SJSA1 (cell line): Measurements from ENCODE around the gene GRPEL2. TPM values are rescaled to one million over a fixed set of nuclear protein-coding genes. Genes with fewer than 3 reads are reported as not detected.

ENCODE experiments used
- DNase-seq, 2 experiments: peaks; one replicate each; pipeline ENCODE4 v3.0.0-alpha.2; 2015 to 2020; ENCODE audit warnings: low spot score in 2 of 2, low read depth in 1 of 2
- H3K27ac ChIP-seq: fragments of 250-450 bp; sonication (Bioruptor Pico); 2 replicates; pipeline ENCODE4 v1.5.1; 2020; ENCODE audit warnings: mild to moderate bottlenecking, moderate library complexity
- H3K27me3 ChIP-seq: fragments of 250-450 bp; sonication (Bioruptor Pico); replicated peaks from 2 replicates; pipeline ENCODE4 v1.5.1; 2020; ENCODE audit warnings: mild to moderate bottlenecking, moderate library complexity
- H3K36me3 ChIP-seq: fragments of 250-450 bp; sonication (Bioruptor Pico); 2 replicates; pipeline ENCODE4 v1.5.1; 2020; ENCODE audit warnings: mild to moderate bottlenecking
- H3K4me1 ChIP-seq: fragments of 250-450 bp; sonication (Bioruptor Pico); replicated peaks from 2 replicates; pipeline ENCODE4 v1.6.1; 2021; ENCODE audit warnings: mild to moderate bottlenecking
- H3K4me3 ChIP-seq: fragments of 250-450 bp; sonication (Bioruptor Pico); 2 replicates; pipeline ENCODE4 v1.5.1; 2020; ENCODE audit warnings: mild to moderate bottlenecking
- H3K9me3 ChIP-seq: fragments of 250-450 bp; sonication (Bioruptor Pico); replicated peaks from 2 replicates; pipeline ENCODE4 v1.5.1; 2020; ENCODE audit warnings: mild to moderate bottlenecking
- total RNA-seq: library from RNA; depleted of rRNA; stranded (reverse); fragments of >200 nt; shearing (Covaris generic); gene quantifications from 2 replicates; pipeline ENCODE4 v1.2.3, GENCODE V29; 2014

GRPEL2 gene
- total RNA-seq, 1 experiment from 2014 or later = 35.0 TPM

GRCh38 chr5:149356391-149356790 lies 11.1 kb downstream of the GRPEL2 start:
- Histone ChIP-seq H3K4me1 (peaks cover 17% of the 10 kb centered on the region), H3K9me3 (no peaks in the 10 kb centered on the region), H3K27me3 (no peaks in the 10 kb centered on the region), H3K27ac (no peak overlapping the region), H3K4me3 (no peak overlapping the region), H3K36me3 (peaks cover 51% of the 10 kb centered on the region)
- DNase-seq = no peak

DNA sequence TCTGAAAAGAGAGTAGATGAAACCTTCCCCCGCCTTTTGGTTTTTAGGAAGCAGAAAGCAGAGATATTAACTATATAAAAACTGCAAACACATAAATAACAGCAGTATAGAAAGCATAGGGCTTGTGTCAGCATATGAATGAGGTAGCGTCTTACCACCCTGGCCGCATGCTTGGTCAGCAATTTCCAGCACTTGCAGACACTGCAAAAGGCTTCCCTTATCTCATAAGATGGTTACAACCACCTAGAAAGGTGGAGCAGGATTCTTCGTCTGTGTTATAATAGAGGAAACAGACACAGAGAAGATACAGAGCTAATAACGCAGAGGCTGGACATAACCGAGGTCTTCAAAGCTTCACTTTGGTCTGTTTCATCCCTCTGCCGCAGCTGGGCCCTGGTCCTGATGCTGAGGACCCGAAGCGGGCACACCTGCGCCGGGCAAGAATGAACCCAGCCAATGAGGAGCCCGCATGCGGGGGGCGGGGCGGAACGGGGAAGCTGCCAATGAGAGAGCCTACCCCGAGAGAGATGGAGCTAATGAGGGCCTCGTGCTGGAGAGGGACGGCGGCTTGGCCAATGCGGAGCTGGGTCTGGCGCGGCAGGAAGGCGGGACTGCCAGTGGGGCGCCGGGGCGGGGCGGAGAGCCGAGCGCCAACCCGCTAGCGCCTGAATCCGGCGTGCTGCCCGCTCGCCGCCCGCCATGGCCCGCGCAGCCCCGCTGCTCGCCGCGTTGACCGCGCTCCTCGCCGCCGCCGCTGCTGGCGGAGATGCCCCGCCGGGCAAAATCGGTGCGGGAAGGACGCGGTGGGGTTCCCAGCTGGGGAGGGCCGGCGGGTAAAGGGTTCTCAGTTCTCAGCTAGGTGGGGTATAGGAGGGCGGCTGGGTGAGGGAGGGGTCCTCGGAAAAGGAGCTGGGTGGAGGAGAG lies 12.3 kb downstream of the GRPEL2 start, which contains the start of gene PCYOX1L:
Gene PCYOX1L, plus strand, starts transcription at position 677 of the 924 bp plus-strand sequence. Its CDS starts 23 bp downstream, at position 700.
- DNase-seq = peak; percentile 91 to 98
- H3K27me3 ChIP-seq = no peaks in the 10 kb centered on the region
- peak within 1 kb of the TSS; percentile 36 for H3K27ac ChIP-seq
- no peaks in the 10 kb centered on the region for H3K9me3 ChIP-seq
- H3K36me3 ChIP-seq = peaks cover 39% of the 10 kb centered on the region
- H3K4me3 ChIP-seq = peak within 1 kb of the TSS; percentile 79
- H3K4me1 ChIP-seq = peaks cover 17% of the 10 kb centered on the region

DNA sequence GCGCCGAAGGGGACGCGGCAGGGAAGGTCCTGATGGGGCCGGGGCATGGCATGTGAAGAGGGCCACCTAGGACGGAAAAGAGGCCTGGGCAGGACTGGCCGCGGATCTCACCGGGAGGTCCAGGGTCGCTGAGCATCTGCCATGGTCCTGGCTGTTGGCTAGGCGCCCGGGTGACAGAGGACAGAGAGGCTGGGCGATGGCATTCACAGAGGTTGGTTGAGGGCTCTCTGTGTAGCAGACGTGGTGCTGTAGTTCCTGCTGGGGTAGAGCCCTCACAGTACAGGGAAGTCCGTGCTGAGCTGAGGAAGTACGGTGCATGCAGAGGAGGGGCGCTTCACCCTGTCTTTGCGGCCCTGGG lies 13.0 kb downstream of the GRPEL2 start:
- DNase-seq = peak; percentile 69 to 74
- H3K27me3 ChIP-seq = no peaks in the 10 kb centered on the region
- H3K36me3 ChIP-seq = peaks cover 32% of the 10 kb centered on the region
- H3K4me1 ChIP-seq = peaks cover 17% of the 10 kb centered on the region
- H3K9me3 ChIP-seq = no peaks in the 10 kb centered on the region
- H3K4me3 ChIP-seq = peak overlapping the region; percentile 79
- H3K27ac ChIP-seq = peak overlapping the region; percentile 36

- Histone ChIP-seq H3K36me3 (peaks cover 26% of the 10 kb centered on the region), H3K27ac (no peak overlapping the region), H3K9me3 (no peaks in the 10 kb centered on the region), H3K4me3 (no peak overlapping the region), H3K4me1 (peaks cover 17% of the 10 kb centered on the region), H3K27me3 (no peaks in the 10 kb centered on the region)
- no peak for DNase-seq
Measured at GRCh38 chr5:149358868-149359495, 13.7 kb downstream of the GRPEL2 start.

DNA sequence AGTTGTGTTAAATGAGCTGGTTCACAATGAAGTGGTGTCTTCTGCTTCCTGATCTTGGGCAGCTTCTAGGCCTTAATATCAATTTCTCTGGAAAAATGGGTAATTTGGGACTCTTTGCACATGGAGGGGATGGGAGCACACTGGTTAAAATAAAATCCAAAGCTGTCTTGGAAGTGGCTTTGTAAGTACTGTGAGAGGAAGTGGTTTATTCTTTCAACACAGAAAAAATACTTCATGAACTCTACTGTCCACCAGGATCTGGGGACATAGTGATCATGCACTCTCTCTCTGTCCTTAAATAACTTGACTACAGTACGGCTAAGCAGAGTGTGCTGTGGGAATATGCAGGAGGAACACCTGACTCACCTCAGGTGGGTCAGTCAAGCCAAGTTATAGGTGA lies 15.0 kb downstream of the GRPEL2 start:
- Histone ChIP-seq H3K27ac (no peak overlapping the region), H3K9me3 (no peaks in the 10 kb centered on the region), H3K27me3 (no peaks in the 10 kb centered on the region), H3K4me3 (no peak overlapping the region), H3K36me3 (peaks cover 16% of the 10 kb centered on the region), H3K4me1 (peaks cover 17% of the 10 kb centered on the region)
- DNase-seq = no peak

GRCh38 chr5:149362541-149362940 lies 17.2 kb downstream of the GRPEL2 start:
- Histone ChIP-seq H3K4me3 (no peak overlapping the region), H3K27me3 (no peaks in the 10 kb centered on the region), H3K4me1 (peaks cover 34% of the 10 kb centered on the region), H3K9me3 (no peaks in the 10 kb centered on the region), H3K27ac (no peak overlapping the region), H3K36me3 (peaks cover 3% of the 10 kb centered on the region)
- DNase-seq = no peak

DNA sequence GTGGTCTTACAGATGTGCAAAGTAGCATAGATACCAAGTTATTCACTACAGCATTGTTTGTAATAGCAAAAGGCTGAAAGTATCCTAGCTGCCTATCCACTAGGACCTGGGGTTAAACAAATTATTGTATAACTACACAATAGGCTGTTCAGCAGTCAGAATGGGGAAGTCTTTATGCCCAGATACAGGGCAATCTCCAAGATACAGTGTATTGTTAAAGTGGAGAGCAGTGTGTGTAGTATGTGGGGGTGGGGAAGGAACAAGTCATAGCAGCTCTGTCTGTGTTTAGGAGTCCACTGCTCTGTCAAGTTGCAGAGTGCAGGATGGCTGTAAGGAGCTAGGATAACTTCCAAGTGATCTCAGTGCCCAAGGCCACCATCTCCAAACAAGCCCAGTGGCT lies 18.1 kb downstream of the GRPEL2 start:
- H3K9me3 ChIP-seq = no peaks in the 10 kb centered on the region
- H3K4me3 ChIP-seq = no peak overlapping the region
- no peaks in the 10 kb centered on the region for H3K27me3 ChIP-seq
- H3K4me1 ChIP-seq = peaks cover 33% of the 10 kb centered on the region
- no peak overlapping the region for H3K27ac ChIP-seq
- DNase-seq = no peak
- H3K36me3 ChIP-seq = no peaks in the 10 kb centered on the region; the same call in 1 of the 2 replicates

- Histone ChIP-seq H3K4me3 (no peak overlapping the region), H3K36me3 (no peaks in the 10 kb centered on the region), H3K27ac (no peak overlapping the region), H3K9me3 (no peaks in the 10 kb centered on the region), H3K4me1 (peaks cover 27% of the 10 kb centered on the region), H3K27me3 (no peaks in the 10 kb centered on the region)
- DNase-seq = no peak
Measured at GRCh38 chr5:149363936-149364335, 18.6 kb downstream of the GRPEL2 start.

DNA sequence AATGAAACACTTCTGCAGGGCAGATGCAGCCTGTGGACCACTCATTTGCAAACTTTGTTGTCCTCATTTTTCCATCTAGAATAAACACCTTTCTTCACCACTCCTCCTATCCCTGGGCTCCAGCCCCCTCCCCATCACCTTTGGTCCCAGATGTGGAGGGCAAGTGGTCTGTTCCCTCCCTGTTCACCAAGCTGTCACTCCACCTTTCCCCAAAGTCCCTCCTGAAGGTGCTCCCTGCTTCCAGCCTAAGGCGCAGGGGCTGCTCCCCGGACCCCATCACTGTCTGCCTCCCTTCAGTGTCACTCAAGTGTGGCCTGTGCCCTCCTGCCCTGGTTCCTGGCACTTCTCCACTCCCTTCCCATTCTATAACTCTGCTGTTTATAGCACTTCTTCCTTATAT lies 19.4 kb downstream of the GRPEL2 start:
- H3K27me3 ChIP-seq = no peaks in the 10 kb centered on the region
- H3K36me3 ChIP-seq = no peaks in the 10 kb centered on the region
- H3K4me3 ChIP-seq = no peak overlapping the region
- no peak overlapping the region for H3K27ac ChIP-seq
- no peaks in the 10 kb centered on the region; the same call in 1 of the 2 replicates for H3K9me3 ChIP-seq
- peaks cover 25% of the 10 kb centered on the region for H3K4me1 ChIP-seq
- no peak for DNase-seq

DNA sequence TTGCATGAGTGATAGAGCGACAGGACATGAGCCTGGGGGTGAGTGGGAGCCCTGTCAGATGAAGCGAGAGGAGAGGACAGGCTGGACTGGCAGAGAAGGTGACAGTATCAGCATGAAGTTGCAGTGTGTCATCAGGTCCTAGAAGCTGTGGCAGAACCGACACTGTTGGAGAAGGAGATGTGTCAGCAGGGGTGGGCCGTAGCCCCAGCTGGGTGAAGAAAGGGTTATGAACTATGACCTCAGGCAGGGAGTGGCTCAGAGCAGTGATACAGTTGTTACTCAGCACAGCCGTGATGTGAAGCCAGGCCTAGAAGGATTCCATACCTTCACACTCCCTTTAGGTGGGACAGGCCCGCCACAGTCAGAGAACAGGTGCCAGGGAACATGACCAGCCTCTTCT lies 20.1 kb downstream of the GRPEL2 start:
- H3K27ac ChIP-seq = no peak overlapping the region

GRCh38 chr5:149366169-149366729 lies 20.9 kb downstream of the GRPEL2 start:
- peaks cover 25% of the 10 kb centered on the region for H3K4me1 ChIP-seq
- no peak overlapping the region for H3K4me3 ChIP-seq
- peak in 1 of 2 experiments; percentile 63 for DNase-seq
- H3K27ac ChIP-seq = peak overlapping the region; percentile 19; the same call in 1 of the 2 replicates
- H3K9me3 ChIP-seq = no peaks in the 10 kb centered on the region; the same call in 1 of the 2 replicates
- no peaks in the 10 kb centered on the region for H3K36me3 ChIP-seq
- H3K27me3 ChIP-seq = no peaks in the 10 kb centered on the region

More for the DNA sequence above, 20.1 kb downstream of the GRPEL2 start:
- Histone ChIP-seq H3K27me3 (no peaks in the 10 kb centered on the region), H3K4me1 (peaks cover 25% of the 10 kb centered on the region), H3K4me3 (no peak overlapping the region), H3K36me3 (no peaks in the 10 kb centered on the region), H3K9me3 (no peaks in the 10 kb centered on the region; the same call in 1 of the 2 replicates)
- DNase-seq = no peak

GRCh38 chr5:149367249-149367971 lies 22.1 kb downstream of the GRPEL2 start:
- DNase-seq = peak; percentile 80 to 91
- Histone ChIP-seq H3K27ac (no peak overlapping the region), H3K4me1 (peaks cover 25% of the 10 kb centered on the region), H3K4me3 (no peak overlapping the region), H3K36me3 (no peaks in the 10 kb centered on the region), H3K9me3 (no peaks in the 10 kb centered on the region; the same call in 1 of the 2 replicates), H3K27me3 (no peaks in the 10 kb centered on the region)

- DNase-seq = no peak
- H3K4me3 ChIP-seq = no peak overlapping the region
- no peaks in the 10 kb centered on the region for H3K27me3 ChIP-seq
- H3K27ac ChIP-seq = no peak overlapping the region
- peaks cover 25% of the 10 kb centered on the region for H3K4me1 ChIP-seq
- no peaks in the 10 kb centered on the region for H3K36me3 ChIP-seq
- H3K9me3 ChIP-seq = no peaks in the 10 kb centered on the region; the same call in 1 of the 2 replicates
Measured at GRCh38 chr5:149367972-149368645, 22.8 kb downstream of the GRPEL2 start.
